NCI-H1092 (cell line): Measurements from ENCODE around the gene RAD51D.
"Not testable (repeated sequence)": the region's sequence is repeated elsewhere in the genome, so short reads cannot be mapped to it uniquely, and the experiment has no call there.

Source experiments
- DNase-seq: peaks from one replicate; lab custom pipeline; 2025; lab: John Stamatoyannopoulos, UW

Gene RAD51D

GRCh38 chr17:35065880-35066279, 53.8 kb downstream of the RAD51D start:
- no peak for DNase-seq

DNA sequence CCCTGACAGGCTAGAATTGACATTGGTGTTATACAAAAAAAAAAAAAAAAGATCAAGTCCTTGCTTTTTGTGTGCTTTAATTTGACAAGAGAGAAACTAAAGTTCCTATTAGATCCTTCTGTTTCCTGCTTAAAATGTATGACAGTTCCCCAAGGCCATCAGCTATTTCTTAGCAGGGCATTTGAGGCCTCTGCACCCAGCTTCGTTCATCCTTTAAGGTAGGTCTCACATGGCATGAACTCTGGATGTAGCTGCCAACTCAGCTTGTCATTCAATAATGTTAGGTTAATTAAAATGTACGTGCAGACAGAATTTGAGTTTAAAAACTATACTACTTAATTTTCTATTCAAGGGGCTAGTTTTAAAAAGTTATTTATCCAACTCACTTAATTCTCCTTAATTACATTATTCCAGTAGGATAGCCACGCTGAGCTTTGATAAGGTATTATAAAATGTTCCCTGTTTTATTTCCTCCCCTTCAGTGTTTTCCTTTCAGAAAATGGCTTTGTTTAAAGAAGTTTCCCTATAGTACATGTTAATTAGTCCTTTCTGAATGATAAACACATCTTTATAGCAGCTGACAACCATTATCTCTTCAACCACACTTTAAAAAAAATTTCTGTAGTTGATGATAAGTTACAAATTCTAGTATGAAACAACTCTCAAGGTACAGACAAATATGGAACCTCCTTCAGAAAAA, 55.0 kb downstream of the RAD51D start:
- DNase-seq: no peak

- DNase-seq: peak; percentile 8
Observed at GRCh38 chr17:35063514-35064223, 56.0 kb downstream of the RAD51D start, which contains the start of gene RFFL. Gene RFFL (minus strand): TSS chr17:35063707. CDS start chr17:35026553, 37,154 bp downstream.

- no peak for DNase-seq
Observed at GRCh38 chr17:35062308-35062707, 57.4 kb downstream of the RAD51D start.

GRCh38 chr17:35057332-35057915, 62.2 kb downstream of the RAD51D start:
- DNase-seq: no peak

DNA sequence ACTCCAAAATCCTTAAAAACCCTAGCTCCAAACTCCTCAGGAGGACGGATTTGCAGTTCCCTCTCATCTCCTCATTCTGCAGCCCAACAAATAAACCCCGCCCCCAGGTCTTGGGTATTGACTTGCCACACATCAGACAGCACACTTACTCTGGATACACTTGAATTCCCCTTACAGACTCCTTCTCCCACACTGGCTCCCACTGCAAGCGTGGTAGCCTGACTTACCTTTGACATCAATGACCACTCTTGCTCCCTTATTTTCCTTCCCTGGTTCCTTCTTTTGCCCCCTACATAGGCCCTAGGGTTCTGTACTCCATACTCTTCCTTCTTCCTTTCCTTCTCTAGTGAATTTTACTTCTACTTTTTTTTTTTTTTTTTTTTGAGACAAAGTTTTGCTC, 63.6 kb downstream of the RAD51D start:
- DNase-seq: no peak

- DNase-seq: no peak
Observed at GRCh38 chr17:35053204-35053603, 66.5 kb downstream of the RAD51D start.

- DNase-seq: no peak
Observed at GRCh38 chr17:35052780-35053179, 66.9 kb downstream of the RAD51D start.

- no peak for DNase-seq
Observed at GRCh38 chr17:35052241-35052610, 67.4 kb downstream of the RAD51D start.

GRCh38 chr17:35051579-35052240, 68.0 kb downstream of the RAD51D start:
- no peak for DNase-seq

DNA sequence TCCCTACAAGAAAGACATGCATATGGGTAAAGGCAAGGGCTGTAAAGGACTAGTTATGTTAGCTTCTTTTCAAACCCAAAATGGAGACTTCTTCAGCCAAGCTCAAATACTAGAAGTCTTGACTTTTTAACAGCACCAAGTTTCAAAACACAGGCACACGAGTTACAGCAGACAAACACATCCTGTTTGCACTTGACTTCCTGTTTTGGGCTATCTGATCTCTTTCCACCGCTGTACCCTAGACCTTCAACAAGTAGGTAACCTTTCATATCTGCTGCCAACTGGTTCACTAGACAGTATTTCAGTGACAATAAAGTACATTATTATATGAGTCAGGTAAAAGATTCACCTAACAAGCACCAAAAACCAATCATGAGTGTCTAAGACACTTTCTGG, 68.5 kb downstream of the RAD51D start:
- no peak for DNase-seq

DNA sequence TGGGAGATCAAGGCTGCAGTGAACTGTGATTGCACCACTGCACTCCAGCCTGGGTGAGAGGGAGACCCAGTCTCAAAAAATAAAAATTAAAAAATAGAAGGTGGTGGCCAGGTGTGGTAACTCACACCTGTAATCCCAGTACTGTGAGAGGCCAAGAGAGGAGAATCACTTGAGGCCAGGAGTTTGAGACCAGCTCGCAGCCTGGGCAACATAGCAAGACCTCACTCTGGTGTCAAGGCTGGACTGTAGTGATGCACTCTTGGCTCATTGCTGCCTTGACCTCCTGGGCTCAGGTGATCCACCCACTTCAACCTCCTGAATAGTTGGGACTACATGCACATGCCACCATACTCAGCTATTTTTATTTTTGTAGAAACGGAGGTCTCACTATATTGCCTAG, 69.5 kb downstream of the RAD51D start:
- no peak for DNase-seq

GRCh38 chr17:35048685-35049379, 70.8 kb downstream of the RAD51D start:
- no peak for DNase-seq

DNA sequence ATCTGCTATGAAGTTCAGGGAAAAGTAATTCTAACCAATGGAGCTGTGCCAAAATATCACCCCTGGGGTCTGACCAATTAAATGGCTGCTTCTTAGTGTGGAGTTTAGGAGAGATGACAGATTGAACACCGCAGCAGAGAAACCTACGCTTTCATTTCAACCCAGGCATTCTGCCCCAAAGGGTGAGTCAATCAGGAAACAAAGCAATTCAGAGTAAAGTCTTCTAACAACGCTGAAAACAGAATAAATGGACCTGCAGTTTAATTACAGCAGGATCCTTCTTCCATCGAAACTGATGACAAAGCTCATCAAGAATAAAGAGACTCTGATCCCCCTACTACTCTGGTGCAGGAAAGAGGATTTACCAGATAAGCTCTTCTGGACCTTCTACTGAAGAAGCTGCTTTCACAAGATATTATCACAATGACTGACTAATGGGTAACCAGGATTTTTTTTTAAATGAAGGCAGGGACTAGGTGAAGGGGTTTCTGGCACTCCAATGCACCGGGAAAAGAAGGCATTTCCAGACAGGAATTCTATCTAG, 72.8 kb downstream of the RAD51D start:
- no peak for DNase-seq

- DNase-seq: no peak
Observed at GRCh38 chr17:35046245-35046644, 73.4 kb downstream of the RAD51D start.

DNA sequence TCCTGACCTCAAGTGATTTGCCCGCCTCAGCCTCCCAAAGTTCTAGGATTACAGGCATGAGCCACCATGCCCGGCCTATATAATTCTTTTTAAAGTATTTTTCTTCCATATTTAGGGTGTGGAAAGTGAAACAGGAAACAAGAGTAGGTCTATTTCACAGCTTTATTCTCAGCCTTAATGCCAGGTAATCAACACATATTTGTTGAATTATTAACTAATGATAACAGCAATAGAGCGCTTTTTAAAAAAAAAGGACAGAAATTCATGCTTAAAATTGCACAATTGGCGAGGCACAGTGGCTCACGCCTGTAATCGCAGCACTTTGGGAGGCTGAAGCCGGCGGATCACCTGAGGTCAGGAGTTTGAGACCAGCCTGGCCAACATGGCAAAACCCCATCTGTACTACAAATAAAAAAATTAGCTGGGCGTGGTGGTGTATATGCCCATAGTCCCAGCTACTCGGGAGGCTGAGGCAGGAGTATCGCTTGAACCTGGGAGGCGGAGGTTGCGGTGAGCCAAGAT, 74.1 kb downstream of the RAD51D start:
- not testable (repeated sequence) for DNase-seq

- no peak for DNase-seq
Observed at GRCh38 chr17:35044181-35044580, 75.5 kb downstream of the RAD51D start.
